GM21515 (cell line): ENCODE data around the gene PPA2.
"Not testable (repeated sequence)": the region's sequence is repeated elsewhere in the genome, so short reads cannot be mapped to it uniquely, and the experiment has no call there.

Experiments
- ATAC-seq: cut with Tn5 transposase; IDR thresholded peaks from one replicate; pipeline ENCODE4 v1.9.1; 2021; ENCODE audit not compliant: unreplicated experiment

PPA2 gene

DNA sequence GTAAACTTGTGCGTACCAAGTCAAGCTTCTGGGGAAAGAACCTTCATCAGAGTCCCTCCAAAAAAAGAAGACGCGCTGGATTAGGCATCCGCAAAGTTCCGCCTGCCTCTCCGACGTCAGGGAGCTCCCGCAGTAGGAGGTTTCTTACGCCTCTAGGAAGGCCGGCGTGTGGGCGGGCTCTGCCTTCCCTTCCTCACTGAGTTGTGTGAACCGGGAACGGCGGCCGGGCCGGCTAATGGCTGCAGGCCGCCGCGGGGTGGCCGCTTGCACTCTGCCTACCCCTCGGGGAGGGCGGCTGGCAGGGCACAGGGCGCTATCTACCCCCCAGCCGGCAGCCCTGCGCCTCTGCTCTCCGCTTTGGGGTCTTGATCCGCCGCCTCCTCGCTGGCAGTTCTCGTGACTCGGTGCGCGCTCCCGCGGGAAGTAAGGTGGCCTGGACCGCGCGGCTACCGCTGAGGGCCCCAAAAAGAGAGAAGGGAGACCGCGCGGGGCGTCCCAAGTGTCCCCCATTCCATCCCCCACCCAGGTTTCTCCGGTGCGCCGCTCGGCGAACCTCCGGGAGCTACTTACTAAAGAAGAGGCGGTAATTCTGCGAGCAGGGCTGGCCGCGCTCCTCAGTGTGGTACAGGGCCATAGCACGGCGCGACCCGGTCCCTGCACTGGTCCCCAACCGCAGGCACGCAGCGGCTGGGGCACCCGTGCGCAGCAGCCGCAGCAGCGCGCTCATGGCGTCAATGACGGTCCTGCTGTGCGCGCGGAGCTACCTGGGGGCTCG, at the start of gene PPA2:
Gene PPA2 (minus strand): TSS at position 739 of the 775 bp plus-strand sequence. CDS start 12 bp downstream, at position 727.
- ATAC-seq = peak; percentile 87

DNA sequence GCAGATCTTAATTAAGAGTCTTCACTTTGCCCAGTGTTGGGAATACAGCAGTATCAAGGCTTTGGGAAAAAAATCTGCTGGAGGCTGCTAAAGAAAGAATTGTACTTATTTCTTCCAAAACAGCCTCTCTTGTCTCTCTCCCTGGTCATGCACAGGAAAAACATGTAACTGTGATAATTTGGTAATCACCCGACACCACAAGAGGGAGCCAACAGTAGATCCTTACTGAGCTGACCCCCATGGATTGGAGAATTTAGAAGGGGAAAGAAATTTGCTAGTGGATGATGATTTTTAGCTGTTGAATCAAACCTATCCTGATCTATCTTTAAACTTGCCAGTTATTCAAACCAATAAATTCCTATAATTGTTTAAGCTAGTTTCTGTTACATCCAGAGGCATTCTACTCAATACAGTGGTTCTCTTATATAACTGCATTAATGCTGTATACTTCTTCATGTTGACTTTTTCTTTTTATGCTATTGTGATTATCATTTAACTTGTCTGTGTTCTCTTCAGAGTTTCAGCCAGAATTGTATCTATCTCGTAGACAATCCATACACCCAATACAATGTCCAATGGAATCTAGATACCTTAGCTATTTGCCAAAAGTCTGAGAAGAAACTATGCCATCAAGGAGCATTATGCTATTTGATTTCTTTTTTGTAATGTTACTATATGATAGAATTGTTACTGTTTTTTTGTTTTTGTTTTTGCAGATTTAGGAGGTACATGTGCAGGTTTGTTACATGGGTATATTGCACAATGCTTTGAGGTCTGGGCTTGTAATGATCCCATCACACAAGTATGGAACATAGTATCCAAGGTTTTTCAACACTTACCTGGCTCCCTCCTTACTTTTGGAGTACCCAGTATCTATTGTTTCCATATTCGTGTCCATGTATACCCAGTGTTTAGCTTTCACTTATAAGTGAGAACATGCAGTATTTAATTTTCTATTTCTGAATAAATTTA, 47.2 kb upstream of the PPA2 start:
- peak; percentile 67 for ATAC-seq

DNA sequence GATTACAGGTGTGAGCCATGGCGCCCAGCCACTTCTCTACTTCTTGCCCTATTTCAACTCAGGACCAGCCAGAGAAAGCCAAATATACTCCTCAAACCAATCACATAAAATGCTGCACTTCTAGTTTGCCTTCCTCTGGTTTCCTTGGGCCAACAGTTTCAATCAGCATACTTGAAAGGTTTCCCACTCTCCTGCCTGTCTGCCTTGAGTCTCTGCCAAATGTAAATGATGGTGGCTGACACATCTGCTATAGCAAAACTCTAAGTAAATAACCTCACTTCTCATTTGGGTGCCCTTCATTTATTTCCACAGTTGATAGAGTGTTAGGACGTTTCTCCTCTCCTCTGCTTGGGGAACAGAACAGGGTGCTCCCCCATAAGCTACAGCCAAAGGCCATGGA, 36.4 kb upstream of the PPA2 start:
- ATAC-seq = no peak

DNA sequence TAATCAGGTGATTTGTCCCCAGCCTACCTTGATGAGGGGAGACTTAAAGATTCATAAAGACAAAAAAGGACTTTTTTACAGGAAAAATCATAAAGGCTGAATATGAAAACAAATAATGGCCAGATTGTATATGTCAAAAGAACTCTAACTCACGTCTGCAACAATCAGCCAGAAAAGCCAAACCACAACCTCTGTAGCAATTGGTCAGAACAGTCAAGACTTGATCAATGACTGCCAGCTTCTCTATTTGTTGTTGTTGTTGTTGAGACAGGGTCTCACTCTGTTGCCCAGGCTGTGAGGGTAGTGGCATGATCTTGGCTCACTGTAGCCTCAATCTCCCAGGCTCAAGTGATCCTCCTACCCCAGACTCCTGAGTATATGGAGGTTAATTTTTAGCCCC, 35.9 kb upstream of the PPA2 start:
- no peak for ATAC-seq

- ATAC-seq = peak; percentile 95
Observed at GRCh38 chr4:105509291-105509690, 35.4 kb upstream of the PPA2 start.

GRCh38 chr4:105504744-105505143, 30.9 kb upstream of the PPA2 start:
- no peak for ATAC-seq

DNA sequence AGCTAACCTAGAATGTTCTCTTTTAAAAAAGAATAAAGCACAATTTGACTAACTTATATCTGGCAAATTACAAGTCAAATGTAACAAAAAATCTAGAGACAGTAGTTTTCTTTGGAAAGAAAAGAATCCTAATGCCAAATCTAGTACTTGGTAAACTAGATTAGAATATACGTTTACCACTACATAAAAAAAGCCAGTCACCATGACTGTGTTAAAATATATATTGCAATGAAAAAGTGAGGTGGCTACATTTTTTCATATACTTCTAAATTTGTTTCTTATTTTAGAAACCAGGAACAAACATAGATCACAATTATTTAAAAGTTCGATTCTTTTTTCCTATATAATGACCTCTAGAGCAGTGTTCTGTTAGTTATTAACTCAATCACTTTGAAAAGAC, 29.6 kb upstream of the PPA2 start:
- ATAC-seq = no peak

- no peak for ATAC-seq
Observed at GRCh38 chr4:105496899-105497298, 23.0 kb upstream of the PPA2 start.

DNA sequence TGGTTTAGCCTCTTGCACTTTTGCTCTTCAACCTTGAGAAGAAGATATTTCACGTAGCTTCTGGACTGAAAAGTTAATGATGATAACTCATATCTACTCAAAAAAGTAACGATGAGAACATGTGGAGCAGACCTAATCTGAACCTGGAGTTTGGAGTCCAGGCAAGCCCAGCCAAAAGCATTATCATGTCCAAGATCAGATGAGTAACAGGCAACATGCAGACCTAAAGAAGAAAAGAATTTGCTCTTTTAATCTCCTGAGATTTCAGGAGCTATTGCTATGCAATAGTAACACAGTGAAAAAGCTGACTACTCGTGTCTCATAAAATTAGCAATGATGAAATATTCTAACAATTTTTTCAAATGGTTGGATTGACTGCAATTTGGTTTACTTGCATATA, 21.8 kb upstream of the PPA2 start:
- ATAC-seq = no peak

DNA sequence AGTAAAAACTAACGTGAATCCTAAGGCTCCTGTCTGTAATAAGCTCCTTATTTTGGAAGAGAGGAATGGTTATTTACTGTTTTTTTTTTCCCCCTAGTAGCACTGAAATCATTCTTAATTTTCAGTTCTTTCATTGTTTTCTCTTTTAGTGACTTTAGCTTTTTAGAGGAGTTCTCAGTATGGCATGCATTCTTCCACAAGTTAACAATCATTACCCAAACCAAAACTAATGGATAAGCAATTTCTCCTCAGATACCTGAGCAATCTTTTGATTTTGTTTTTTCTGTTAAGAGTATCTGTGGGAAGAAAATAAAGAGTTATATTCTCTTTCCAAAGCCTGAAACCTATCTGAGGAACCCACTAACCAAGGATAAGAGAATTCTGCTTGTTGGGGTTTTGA, 16.7 kb upstream of the PPA2 start:
- no peak for ATAC-seq

GRCh38 chr4:105483840-105484239, 10.0 kb upstream of the PPA2 start:
- ATAC-seq = no peak

GRCh38 chr4:105474099-105474518, 247 bp upstream of the PPA2 start:
- no peak for ATAC-seq

- ATAC-seq = peak; percentile 13
Observed at GRCh38 chr4:105472871-105473323, 965 bp downstream of the PPA2 start.

- ATAC-seq = peak; percentile 39
Observed at GRCh38 chr4:105471566-105472176, 2.2 kb downstream of the PPA2 start.

DNA sequence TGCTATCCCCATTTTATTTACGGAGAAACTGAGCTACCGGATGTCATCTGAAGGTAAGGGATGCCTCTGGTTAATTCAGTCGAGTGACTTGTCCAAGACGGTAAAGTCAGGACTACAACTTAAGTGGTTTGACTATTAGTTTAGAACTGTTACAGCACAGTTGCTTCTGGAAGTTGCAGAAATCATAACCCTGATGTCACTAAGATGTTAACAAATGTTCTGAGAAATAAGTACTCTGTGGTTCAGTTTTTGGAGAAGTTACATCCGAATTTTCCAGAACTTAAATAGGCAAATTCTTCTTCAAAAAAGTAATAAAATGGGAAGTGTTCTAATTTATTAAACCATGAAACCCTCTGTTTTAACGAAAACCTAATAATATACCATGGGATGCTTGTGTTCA, 3.1 kb downstream of the PPA2 start:
- no peak for ATAC-seq

GRCh38 chr4:105469736-105470135, 4.1 kb downstream of the PPA2 start:
- no peak for ATAC-seq

DNA sequence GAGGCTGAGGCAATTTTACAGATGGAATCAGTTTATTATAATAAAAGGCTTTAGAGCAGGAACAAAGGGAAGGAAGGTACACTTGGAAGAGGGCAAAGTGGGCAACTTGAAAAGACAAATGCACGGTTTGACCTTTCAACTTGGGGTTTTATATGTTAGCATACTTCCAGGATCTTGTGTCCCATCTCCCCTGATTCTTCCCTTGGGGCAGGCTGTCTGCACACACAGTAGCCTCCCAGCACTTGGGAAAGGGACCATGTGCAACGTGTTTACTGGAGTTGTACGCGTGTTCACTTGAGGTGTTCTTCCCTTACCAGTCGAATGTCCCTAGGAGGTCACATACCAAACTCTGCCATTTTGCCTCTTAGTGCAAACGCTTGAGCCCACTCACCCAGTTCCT, 7.3 kb downstream of the PPA2 start:
- ATAC-seq = no peak

GRCh38 chr4:105464563-105464962, 9.3 kb downstream of the PPA2 start:
- ATAC-seq = not testable (repeated sequence)

- no peak for ATAC-seq
Observed at GRCh38 chr4:105462576-105462975, 11.3 kb downstream of the PPA2 start.

GRCh38 chr4:105461621-105462382, 12.1 kb downstream of the PPA2 start:
- no peak for ATAC-seq

DNA sequence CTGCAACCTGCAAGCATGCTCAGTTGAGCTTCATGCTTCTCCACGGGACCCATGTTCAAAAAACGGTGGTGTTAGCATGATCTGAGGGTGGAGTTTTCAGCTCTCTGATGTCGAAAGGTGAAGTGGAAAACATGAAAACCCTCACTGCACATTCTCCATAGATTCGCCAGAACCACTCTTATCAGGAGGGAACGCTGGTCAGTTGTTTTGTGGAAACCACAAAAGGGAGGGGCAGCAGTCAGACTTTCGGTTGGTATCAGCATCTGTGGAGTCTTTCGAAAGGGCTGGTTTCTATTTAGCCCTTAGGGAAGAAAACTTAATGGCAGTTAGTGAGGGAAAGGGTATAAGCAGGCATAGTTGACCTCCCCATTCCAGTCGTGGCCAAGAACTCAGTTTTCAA, 12.6 kb downstream of the PPA2 start:
- no peak for ATAC-seq
